ENCODE results near the gene PADI6. TPM values are rescaled to one million over a fixed set of nuclear protein-coding genes. Genes with fewer than 3 reads are reported as not detected.

Gene PADI6
- polyA plus RNA-seq, 2 donors, result not detected

GRCh38 chr1:17355898-17356297, 16.1 kb upstream of the PADI6 start:
- no peaks in the 10 kb centered on the region for H3K27me3 ChIP-seq (ENCODE audit: control insufficient read depth in 1 of 2, insufficient read depth in 2 of 2, low read length in 2 of 2)
- H3K4me1 ChIP-seq (ENCODE audit: control insufficient read depth in 2 of 2, insufficient read depth in 2 of 2, low read length in 1 of 2), result peaks cover 0 to 2% of the 10 kb centered on the region in 2 donors
- no peak overlapping the region for H3K27ac ChIP-seq (ENCODE audit: low read depth in 2 of 2, low read length in 1 of 2)
- H3K36me3 ChIP-seq (ENCODE audit: control insufficient read depth in 2 of 2, insufficient read depth in 2 of 2, low read length in 1 of 2), result no peaks in the 10 kb centered on the region
- H3K4me3 ChIP-seq (ENCODE audit: low read depth in 1 of 2, low read length in 2 of 2), result no peak overlapping the region
- H3K9me3 ChIP-seq (ENCODE audit: control insufficient read depth in 2 of 2, insufficient read depth in 1 of 2, low read depth in 1 of 2, low read length in 1 of 2), result peaks cover 0 to 2% of the 10 kb centered on the region in 2 donors
- 66% methylated on average over 6 of the region's 6 CpGs for WGBS, 2 donors

- H3K36me3 ChIP-seq (ENCODE audit: control insufficient read depth in 2 of 2, insufficient read depth in 2 of 2, low read length in 1 of 2), result no peaks in the 10 kb centered on the region
- no peak overlapping the region for H3K27ac ChIP-seq (ENCODE audit: low read depth in 2 of 2, low read length in 1 of 2)
- peaks cover 0 to 2% of the 10 kb centered on the region in 2 donors for H3K4me1 ChIP-seq (ENCODE audit: control insufficient read depth in 2 of 2, insufficient read depth in 2 of 2, low read length in 1 of 2)
- no peaks in the 10 kb centered on the region for H3K27me3 ChIP-seq (ENCODE audit: control insufficient read depth in 1 of 2, insufficient read depth in 2 of 2, low read length in 2 of 2)
- H3K4me3 ChIP-seq (ENCODE audit: low read depth in 1 of 2, low read length in 2 of 2), result no peak overlapping the region
- WGBS, 2 donors, result 61 to 65% methylated on average over 12 of the region's 12 CpGs
- H3K9me3 ChIP-seq (ENCODE audit: control insufficient read depth in 2 of 2, insufficient read depth in 1 of 2, low read depth in 1 of 2, low read length in 1 of 2), result peaks cover 0 to 2% of the 10 kb centered on the region in 2 donors
Observed at GRCh38 chr1:17356387-17357026, 15.5 kb upstream of the PADI6 start.

DNA sequence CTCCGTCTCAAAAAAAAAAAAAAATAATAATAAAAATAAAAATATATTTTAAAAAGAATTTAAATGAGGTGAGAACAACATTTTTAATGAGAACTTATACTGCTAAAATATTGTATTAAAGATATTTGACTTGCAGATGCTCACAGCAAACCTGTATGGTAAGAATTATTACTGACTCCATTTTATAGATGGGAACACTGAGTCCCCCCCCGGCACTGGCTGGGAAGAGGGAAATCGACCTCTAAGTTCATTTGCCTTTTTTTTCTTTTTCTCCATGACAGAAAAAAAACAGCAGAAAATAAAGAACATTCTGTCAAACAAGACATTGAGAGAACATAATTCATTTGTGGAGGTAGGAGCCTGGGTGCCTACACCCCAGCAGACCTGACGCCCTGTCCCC, 13.4 kb upstream of the PADI6 start:
- Histone ChIP-seq H3K36me3 (ENCODE audit: control insufficient read depth in 2 of 2, insufficient read depth in 2 of 2, low read length in 1 of 2) (no peaks in the 10 kb centered on the region), H3K4me3 (ENCODE audit: low read depth in 1 of 2, low read length in 2 of 2) (no peak overlapping the region), H3K4me1 (ENCODE audit: control insufficient read depth in 2 of 2, insufficient read depth in 2 of 2, low read length in 1 of 2) (peaks cover 0 to 2% of the 10 kb centered on the region in 2 donors), H3K27me3 (ENCODE audit: control insufficient read depth in 1 of 2, insufficient read depth in 2 of 2, low read length in 2 of 2) (no peaks in the 10 kb centered on the region), H3K27ac (ENCODE audit: low read depth in 2 of 2, low read length in 1 of 2) (no peak overlapping the region), H3K9me3 (ENCODE audit: control insufficient read depth in 2 of 2, insufficient read depth in 1 of 2, low read depth in 1 of 2, low read length in 1 of 2) (peaks cover 0 to 2% of the 10 kb centered on the region in 2 donors)
- WGBS, 2 donors, result 68 to 70% methylated on average over 4 of the region's 4 CpGs

GRCh38 chr1:17359031-17359430, 13.0 kb upstream of the PADI6 start:
- no peak overlapping the region for H3K27ac ChIP-seq (ENCODE audit: low read depth in 2 of 2, low read length in 1 of 2)
- WGBS, 2 donors, result 54 to 62% methylated on average over 11 of the region's 11 CpGs
- no peaks in the 10 kb centered on the region for H3K27me3 ChIP-seq (ENCODE audit: control insufficient read depth in 1 of 2, insufficient read depth in 2 of 2, low read length in 2 of 2)
- peaks cover 0 to 2% of the 10 kb centered on the region in 2 donors for H3K9me3 ChIP-seq (ENCODE audit: control insufficient read depth in 2 of 2, insufficient read depth in 1 of 2, low read depth in 1 of 2, low read length in 1 of 2)
- no peak overlapping the region for H3K4me3 ChIP-seq (ENCODE audit: low read depth in 1 of 2, low read length in 2 of 2)
- H3K4me1 ChIP-seq (ENCODE audit: control insufficient read depth in 2 of 2, insufficient read depth in 2 of 2, low read length in 1 of 2), result peaks cover 0 to 2% of the 10 kb centered on the region in 2 donors
- H3K36me3 ChIP-seq (ENCODE audit: control insufficient read depth in 2 of 2, insufficient read depth in 2 of 2, low read length in 1 of 2), result no peaks in the 10 kb centered on the region

GRCh38 chr1:17359808-17360207, 12.2 kb upstream of the PADI6 start:
- no peak overlapping the region for H3K27ac ChIP-seq (ENCODE audit: low read depth in 2 of 2, low read length in 1 of 2)
- H3K9me3 ChIP-seq (ENCODE audit: control insufficient read depth in 2 of 2, insufficient read depth in 1 of 2, low read depth in 1 of 2, low read length in 1 of 2), result peaks cover 0 to 2% of the 10 kb centered on the region in 2 donors
- H3K4me1 ChIP-seq (ENCODE audit: control insufficient read depth in 2 of 2, insufficient read depth in 2 of 2, low read length in 1 of 2), result peaks cover 0 to 2% of the 10 kb centered on the region in 2 donors
- H3K27me3 ChIP-seq (ENCODE audit: control insufficient read depth in 1 of 2, insufficient read depth in 2 of 2, low read length in 2 of 2), result no peaks in the 10 kb centered on the region
- no peaks in the 10 kb centered on the region for H3K36me3 ChIP-seq (ENCODE audit: control insufficient read depth in 2 of 2, insufficient read depth in 2 of 2, low read length in 1 of 2)
- no peak overlapping the region for H3K4me3 ChIP-seq (ENCODE audit: low read depth in 1 of 2, low read length in 2 of 2)
- WGBS, 2 donors, result 75 to 79% methylated on average over 9 of the region's 9 CpGs

DNA sequence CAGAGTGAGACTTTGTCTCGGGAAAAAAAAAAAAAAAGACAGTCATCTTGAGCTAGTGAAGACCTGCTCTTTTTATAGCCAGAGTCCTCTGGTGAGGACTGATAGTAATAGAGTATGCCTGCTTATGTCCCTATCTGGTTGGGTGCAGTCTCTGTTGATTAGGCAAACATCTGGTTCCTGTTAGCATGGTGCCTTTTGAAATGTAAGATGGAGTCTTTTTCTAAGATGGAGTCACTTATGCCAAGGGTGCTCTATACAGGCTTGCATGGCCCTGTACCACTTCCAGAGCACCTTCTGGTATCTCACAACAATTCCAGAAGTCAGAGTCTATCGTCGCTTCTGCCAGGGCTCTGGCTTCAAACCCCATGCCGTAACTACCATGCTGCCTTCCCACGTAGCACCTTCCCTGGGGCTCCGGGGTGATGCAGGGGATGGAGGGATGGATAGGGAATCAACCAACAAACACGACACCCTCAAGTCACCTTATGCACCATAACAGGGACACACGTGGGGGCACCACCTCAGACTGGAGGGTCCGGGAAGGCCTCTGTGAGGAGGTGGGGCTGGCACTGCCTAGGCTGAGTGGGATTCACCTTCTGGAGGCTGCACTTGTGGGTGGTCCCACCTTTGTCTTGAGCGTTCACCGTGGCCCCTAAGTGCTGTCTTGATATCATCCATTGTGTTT, 11.6 kb upstream of the PADI6 start:
- H3K4me1 ChIP-seq (ENCODE audit: control insufficient read depth in 2 of 2, insufficient read depth in 2 of 2, low read length in 1 of 2), result peaks cover 0 to 2% of the 10 kb centered on the region in 2 donors
- 82% methylated on average over 11 of the region's 11 CpGs for WGBS, 2 donors
- H3K4me3 ChIP-seq (ENCODE audit: low read depth in 1 of 2, low read length in 2 of 2), result no peak overlapping the region
- no peak overlapping the region for H3K27ac ChIP-seq (ENCODE audit: low read depth in 2 of 2, low read length in 1 of 2)
- no peaks in the 10 kb centered on the region for H3K36me3 ChIP-seq (ENCODE audit: control insufficient read depth in 2 of 2, insufficient read depth in 2 of 2, low read length in 1 of 2)
- H3K27me3 ChIP-seq (ENCODE audit: control insufficient read depth in 1 of 2, insufficient read depth in 2 of 2, low read length in 2 of 2), result no peaks in the 10 kb centered on the region
- H3K9me3 ChIP-seq (ENCODE audit: control insufficient read depth in 2 of 2, insufficient read depth in 1 of 2, low read depth in 1 of 2, low read length in 1 of 2), result no peaks in the 10 kb centered on the region

- WGBS, 2 donors, result 72 to 78% methylated on average over 4 of the region's 4 CpGs
- no peaks in the 10 kb centered on the region for H3K9me3 ChIP-seq (ENCODE audit: control insufficient read depth in 2 of 2, insufficient read depth in 1 of 2, low read depth in 1 of 2, low read length in 1 of 2)
- no peaks in the 10 kb centered on the region for H3K27me3 ChIP-seq (ENCODE audit: control insufficient read depth in 1 of 2, insufficient read depth in 2 of 2, low read length in 2 of 2)
- H3K36me3 ChIP-seq (ENCODE audit: control insufficient read depth in 2 of 2, insufficient read depth in 2 of 2, low read length in 1 of 2), result no peaks in the 10 kb centered on the region
- H3K27ac ChIP-seq (ENCODE audit: low read depth in 2 of 2, low read length in 1 of 2), result no peak overlapping the region
- no peak overlapping the region for H3K4me3 ChIP-seq (ENCODE audit: low read depth in 1 of 2, low read length in 2 of 2)
- peaks cover 0 to 5% of the 10 kb centered on the region in 2 donors for H3K4me1 ChIP-seq (ENCODE audit: control insufficient read depth in 2 of 2, insufficient read depth in 2 of 2, low read length in 1 of 2)
Observed at GRCh38 chr1:17361687-17362086, 10.3 kb upstream of the PADI6 start.

GRCh38 chr1:17363351-17363750, 8.6 kb upstream of the PADI6 start:
- 80 to 82% methylated on average over 12 of the region's 12 CpGs for WGBS, 2 donors

GRCh38 chr1:17363771-17364170, 8.2 kb upstream of the PADI6 start:
- Histone ChIP-seq H3K27ac (ENCODE audit: low read depth in 2 of 2, low read length in 1 of 2) (no peak overlapping the region), H3K27me3 (ENCODE audit: control insufficient read depth in 1 of 2, insufficient read depth in 2 of 2, low read length in 2 of 2) (no peaks in the 10 kb centered on the region), H3K9me3 (ENCODE audit: control insufficient read depth in 2 of 2, insufficient read depth in 1 of 2, low read depth in 1 of 2, low read length in 1 of 2) (no peaks in the 10 kb centered on the region), H3K4me3 (ENCODE audit: low read depth in 1 of 2, low read length in 2 of 2) (no peak overlapping the region), H3K4me1 (ENCODE audit: control insufficient read depth in 2 of 2, insufficient read depth in 2 of 2, low read length in 1 of 2) (peaks cover 0 to 5% of the 10 kb centered on the region in 2 donors), H3K36me3 (ENCODE audit: control insufficient read depth in 2 of 2, insufficient read depth in 2 of 2, low read length in 1 of 2) (no peaks in the 10 kb centered on the region)
- WGBS, 2 donors, result 60 to 76% methylated on average over 4 of the region's 4 CpGs

More at GRCh38 chr1:17363351-17363750, 8.6 kb upstream of the PADI6 start:
- H3K9me3 ChIP-seq (ENCODE audit: control insufficient read depth in 2 of 2, insufficient read depth in 1 of 2, low read depth in 1 of 2, low read length in 1 of 2), result no peaks in the 10 kb centered on the region
- no peak overlapping the region for H3K4me3 ChIP-seq (ENCODE audit: low read depth in 1 of 2, low read length in 2 of 2)
- no peak overlapping the region for H3K27ac ChIP-seq (ENCODE audit: low read depth in 2 of 2, low read length in 1 of 2)
- H3K27me3 ChIP-seq (ENCODE audit: control insufficient read depth in 1 of 2, insufficient read depth in 2 of 2, low read length in 2 of 2), result no peaks in the 10 kb centered on the region
- no peaks in the 10 kb centered on the region for H3K36me3 ChIP-seq (ENCODE audit: control insufficient read depth in 2 of 2, insufficient read depth in 2 of 2, low read length in 1 of 2)
- peaks cover 0 to 5% of the 10 kb centered on the region in 2 donors for H3K4me1 ChIP-seq (ENCODE audit: control insufficient read depth in 2 of 2, insufficient read depth in 2 of 2, low read length in 1 of 2)

DNA sequence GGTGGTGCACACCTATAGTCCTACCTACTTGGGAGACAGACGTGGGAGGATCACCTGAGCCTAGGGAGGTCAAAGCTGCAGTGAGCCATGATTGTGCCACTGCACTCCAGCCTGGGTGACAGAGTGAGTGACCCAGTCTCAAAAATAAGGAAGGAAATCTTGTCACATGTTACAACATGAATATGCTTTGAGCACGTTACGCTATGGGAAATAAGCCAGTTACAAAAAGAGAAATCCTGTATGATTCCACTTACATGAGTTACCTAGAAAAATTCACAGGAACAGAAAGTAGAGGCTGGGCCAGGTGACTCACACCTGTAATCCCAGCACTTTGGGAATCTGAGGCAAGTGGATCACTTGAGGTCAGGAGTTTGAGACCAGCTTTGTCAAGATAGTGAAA, 6.7 kb upstream of the PADI6 start:
- no peak overlapping the region for H3K27ac ChIP-seq (ENCODE audit: low read depth in 2 of 2, low read length in 1 of 2)
- H3K9me3 ChIP-seq (ENCODE audit: control insufficient read depth in 2 of 2, insufficient read depth in 1 of 2, low read depth in 1 of 2, low read length in 1 of 2), result no peaks in the 10 kb centered on the region
- no peaks in the 10 kb centered on the region for H3K36me3 ChIP-seq (ENCODE audit: control insufficient read depth in 2 of 2, insufficient read depth in 2 of 2, low read length in 1 of 2)
- no peaks in the 10 kb centered on the region for H3K27me3 ChIP-seq (ENCODE audit: control insufficient read depth in 1 of 2, insufficient read depth in 2 of 2, low read length in 2 of 2)
- H3K4me3 ChIP-seq (ENCODE audit: low read depth in 1 of 2, low read length in 2 of 2), result no peak overlapping the region
- H3K4me1 ChIP-seq (ENCODE audit: control insufficient read depth in 2 of 2, insufficient read depth in 2 of 2, low read length in 1 of 2), result peaks cover 0 to 5% of the 10 kb centered on the region in 2 donors
- 46 to 64% methylated on average over 3 of the region's 3 CpGs for WGBS, 2 donors

Data from esophagus (tissue), 2 donors.